LNCaP clone FGC (cell line): ENCODE measurements around the gene SH3GLB2.

Source experiments
- DNase-seq: peaks from one replicate; pipeline ENCODE4 v3.0.0-alpha.2; 2011; ENCODE audit warnings: low read depth
- H3K4me3 ChIP-seq: 2 replicates; pipeline ENCODE4 v1.5.1; 2011; ENCODE audit warnings: mild to moderate bottlenecking, low read depth, low read length, control low read depth
- TF ChIP-seq, protein P1 (sequence below): IDR thresholded peaks from 2 replicates; pipeline ENCODE4 v1.5.1; 2012; ENCODE audit warnings: mild to moderate bottlenecking; ENCODE audit not compliant: control insufficient read depth, insufficient read depth; ENCODE audit errors: extremely low read depth

SH3GLB2 gene

DNA sequence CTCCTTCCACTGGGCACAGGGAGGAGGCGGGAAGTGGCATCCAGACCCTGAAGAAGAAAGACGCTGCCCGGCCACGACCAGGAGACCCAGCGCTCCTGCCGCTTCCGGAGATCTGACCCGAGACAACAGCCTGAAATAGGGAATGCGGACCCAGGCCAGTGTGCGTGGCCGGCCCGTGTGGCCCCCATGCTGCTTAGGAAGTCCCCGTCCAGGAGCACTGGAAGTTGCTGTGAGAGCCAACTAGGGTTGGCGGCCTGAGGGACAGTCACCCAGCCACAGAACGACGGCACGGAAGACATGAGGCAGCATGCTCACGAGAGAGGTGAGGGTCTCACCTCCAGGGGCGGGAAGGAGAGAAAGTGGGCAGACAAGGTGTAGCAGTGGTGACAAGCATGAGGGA lies 17.0 kb downstream of the SH3GLB2 start:
- H3K4me3 ChIP-seq, result no peak overlapping the region
- DNase-seq, result no peak
- TF ChIP-seq, protein P1, sequence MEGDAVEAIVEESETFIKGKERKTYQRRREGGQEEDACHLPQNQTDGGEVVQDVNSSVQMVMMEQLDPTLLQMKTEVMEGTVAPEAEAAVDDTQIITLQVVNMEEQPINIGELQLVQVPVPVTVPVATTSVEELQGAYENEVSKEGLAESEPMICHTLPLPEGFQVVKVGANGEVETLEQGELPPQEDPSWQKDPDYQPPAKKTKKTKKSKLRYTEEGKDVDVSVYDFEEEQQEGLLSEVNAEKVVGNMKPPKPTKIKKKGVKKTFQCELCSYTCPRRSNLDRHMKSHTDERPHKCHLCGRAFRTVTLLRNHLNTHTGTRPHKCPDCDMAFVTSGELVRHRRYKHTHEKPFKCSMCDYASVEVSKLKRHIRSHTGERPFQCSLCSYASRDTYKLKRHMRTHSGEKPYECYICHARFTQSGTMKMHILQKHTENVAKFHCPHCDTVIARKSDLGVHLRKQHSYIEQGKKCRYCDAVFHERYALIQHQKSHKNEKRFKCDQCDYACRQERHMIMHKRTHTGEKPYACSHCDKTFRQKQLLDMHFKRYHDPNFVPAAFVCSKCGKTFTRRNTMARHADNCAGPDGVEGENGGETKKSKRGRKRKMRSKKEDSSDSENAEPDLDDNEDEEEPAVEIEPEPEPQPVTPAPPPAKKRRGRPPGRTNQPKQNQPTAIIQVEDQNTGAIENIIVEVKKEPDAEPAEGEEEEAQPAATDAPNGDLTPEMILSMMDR, result no peak

DNA sequence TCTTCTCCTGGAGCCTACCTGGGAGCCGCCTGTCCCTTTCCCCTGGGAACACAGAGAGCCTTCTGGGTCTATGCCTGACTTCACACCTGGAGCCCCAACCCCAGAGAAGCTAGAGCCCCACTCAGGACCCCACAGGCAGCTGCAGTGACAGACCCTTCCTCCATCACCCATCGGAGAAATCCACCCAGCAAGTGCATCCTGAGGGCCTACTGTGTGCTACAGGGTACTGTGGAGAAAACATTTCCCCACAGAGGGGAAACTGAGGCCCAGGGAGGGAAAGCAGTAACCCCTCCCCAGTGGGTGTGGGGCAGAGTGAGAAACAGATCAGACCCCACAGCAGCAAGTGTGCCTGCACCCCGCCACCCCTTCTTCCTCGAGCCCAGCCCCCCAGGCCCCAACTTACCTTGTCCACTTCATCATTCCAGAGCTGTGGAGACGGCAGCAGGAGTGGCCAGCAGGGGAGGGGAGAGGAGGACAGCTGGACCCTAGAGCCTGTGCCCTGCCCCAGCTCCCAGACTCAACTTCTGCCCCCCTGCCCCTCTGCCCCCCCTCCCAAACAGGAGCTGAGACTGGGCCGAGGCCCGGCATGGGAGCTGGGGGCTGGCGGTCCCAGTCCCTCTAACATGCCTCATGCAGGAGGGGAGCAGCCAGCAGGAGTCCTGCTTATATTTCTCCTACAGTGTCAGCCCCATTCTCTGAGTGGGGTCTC lies 17.7 kb downstream of the SH3GLB2 start:
- no peak overlapping the region for H3K4me3 ChIP-seq
- DNase-seq, result no peak
- TF ChIP-seq, protein P1, result no peak

DNA sequence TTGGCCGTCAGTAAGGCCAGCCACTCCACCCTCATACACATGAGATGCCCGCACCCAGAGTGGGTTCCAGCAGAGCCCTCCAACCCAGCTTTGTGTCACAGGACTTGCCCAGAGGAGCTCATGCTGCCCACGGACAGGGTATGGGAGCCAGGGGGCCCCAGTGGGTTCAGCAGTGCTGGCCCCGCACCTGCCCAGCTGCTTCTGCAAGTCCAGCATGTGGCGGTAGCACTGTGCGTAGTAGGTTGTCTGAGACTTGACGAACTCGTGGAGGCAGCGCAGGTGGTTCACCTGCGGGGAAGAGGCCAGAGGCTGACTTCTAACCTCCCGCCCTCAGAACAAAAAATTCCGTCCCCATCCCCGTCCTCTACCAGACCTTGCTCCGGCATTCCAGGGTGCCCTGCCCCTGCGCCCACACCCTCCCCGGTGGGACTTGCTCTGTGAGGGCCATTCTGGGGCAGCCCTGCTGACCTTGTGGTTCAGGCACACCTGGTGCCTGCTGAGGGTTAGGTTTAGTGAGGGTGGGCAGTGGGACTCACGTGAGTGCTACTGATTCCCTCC lies 18.5 kb downstream of the SH3GLB2 start:
- DNase-seq, result no peak
- no peak overlapping the region for H3K4me3 ChIP-seq
- TF ChIP-seq, protein P1, result no peak

DNA sequence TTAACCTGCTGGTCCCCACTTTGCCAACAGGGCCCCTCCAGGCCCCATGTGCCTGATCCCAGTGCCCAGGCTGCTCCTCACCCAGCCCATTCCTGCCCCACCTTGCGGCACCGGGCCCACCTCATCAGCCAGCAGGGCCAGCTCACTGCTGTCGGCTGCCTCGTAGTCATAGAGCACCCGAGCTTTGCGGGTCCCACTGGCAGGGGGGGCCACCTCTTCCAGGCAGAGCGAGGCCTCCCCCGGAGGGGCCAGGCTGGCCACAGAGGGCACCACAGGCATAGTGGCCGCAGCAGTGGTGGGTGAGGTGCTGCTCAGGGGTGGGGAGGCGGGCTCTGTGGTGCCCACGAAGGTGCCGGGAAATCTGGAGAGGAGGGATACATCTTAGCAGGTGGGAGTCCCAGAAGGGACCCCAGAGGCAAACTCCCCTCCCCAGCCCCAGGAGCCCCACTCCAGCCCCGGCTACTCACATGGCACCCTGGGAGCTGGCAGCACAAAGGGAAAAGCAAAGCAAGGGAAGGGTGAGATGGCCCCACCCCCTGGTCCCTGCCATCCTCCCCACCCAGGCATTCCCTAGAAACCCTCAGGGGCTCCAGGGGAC lies 19.0 kb downstream of the SH3GLB2 start:
- H3K4me3 ChIP-seq, result no peak overlapping the region
- DNase-seq, result no peak
- TF ChIP-seq, protein P1, result no peak

DNA sequence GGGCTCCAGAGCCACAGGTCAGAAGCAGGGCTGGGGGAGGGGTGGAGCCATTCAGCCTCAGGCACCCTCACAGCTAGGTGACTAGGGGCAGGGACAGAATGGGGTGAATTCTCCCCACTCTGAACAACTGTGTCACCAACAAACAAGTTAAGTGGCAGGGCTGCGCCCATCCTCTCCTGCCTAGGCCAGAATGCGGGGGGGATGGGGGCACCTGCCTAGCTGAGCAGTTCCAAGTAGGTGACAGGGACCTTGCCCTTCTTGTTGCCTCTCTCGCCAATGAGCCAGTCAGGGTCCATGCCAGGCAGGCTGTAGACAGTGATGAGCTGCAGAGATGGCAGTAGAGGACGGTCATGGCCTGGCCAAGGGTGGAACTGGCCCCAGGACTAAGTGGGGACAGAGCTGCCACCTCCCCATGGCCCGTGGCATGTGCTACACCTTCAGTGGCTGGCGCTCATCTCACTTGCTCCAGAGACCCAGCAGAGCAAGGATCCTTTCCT lies 19.6 kb downstream of the SH3GLB2 start:
- H3K4me3 ChIP-seq, result no peak overlapping the region

DNA sequence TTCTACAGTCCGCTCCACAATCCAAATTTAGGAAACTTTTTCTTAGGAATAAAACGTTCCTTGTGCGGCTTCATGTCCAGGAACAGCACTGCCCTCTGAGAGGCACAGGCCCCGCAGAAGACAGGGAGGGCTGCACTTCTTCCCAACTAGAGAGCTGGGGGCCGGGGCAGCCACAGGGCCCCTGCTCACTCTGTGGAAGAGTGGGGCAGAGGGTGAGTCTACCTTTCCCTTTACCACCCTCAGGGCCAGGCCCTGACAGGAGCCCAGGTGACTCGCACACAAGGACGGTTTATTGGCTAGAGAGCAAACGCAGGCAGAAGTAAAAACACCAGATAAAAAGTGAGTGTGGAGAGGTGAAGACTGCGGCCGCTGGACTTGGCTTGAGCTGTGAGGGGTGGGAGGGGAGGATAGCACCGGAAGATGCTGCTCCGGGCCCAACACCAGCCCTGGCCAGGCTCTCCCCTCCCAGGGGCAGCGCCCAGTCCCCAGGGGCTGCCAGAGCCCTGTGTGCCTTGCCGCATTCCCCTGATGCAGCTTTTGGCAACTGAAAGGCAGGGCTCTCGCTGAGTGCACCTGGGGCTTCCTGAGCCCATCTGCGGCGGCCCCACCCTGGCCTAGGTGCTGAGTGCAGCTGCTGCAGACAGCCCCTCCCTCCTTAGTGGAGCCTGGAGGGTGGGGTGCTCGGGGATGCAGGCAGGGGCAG lies 20.2 kb downstream of the SH3GLB2 start:
- DNase-seq, result no peak
- TF ChIP-seq, protein P1, result no peak
- H3K4me3 ChIP-seq, result no peak overlapping the region

More for the DNA sequence above, 19.6 kb downstream of the SH3GLB2 start:
- no peak for DNase-seq
- TF ChIP-seq, protein P1, result no peak
